Testis (tissue), 2 donors: ENCODE data around the gene ANAPC13.

Experiments used
- POLR2A ChIP-seq: fragments of 450-650 bp; IDR thresholded peaks from one replicate; pipeline ENCODE4 v1.6.1; 2017; ENCODE audit warnings: antibody characterized with exemption, mild to moderate bottlenecking, moderate library complexity
- TF ChIP-seq, protein P1 (sequence below), 3 experiments: fragments of 450-650 bp in 2 of 3; fragments of 200-600 bp in 1 of 3; sonication (generic) in 1 of 3; IDR thresholded peaks; one replicate each; pipeline ENCODE4 v1.5.1; 2016 to 2019; ENCODE audit warnings: antibody characterized with exemption in 3 of 3, mild to moderate bottlenecking in 2 of 3, moderate library complexity in 1 of 3

DNA sequence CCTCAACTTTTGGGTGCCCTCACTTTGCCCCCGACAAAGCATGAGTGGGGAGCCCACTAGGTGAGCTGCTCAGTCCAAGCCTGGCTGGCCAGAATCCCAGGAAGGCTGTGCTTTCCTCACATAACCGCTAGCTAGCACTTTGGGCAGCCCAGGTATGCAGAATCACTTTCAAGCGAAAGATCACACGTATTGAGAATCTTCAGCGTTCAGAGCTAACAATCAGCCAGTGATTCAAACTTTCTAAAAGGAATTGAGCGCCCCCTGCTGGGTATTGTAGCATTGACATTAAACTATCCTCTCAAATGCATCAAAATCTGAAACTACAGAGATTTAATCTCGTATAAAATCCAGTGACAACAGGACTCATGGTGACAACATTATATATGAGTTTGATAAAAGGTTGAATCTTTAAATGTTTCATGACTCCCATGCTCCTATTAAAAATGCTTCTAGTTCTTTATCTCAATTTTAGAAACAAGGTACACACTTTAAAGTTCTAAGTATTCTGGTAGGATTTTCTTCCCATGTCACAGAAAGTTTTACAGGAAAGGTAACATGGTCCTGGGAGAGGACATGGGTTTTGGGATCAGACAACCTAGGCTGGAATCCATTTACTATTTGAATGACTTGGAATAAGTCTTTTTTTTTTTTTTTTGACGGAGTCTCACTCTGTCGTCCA is 11.8 kb downstream of the ANAPC13 start:
- TF ChIP-seq, protein P1, sequence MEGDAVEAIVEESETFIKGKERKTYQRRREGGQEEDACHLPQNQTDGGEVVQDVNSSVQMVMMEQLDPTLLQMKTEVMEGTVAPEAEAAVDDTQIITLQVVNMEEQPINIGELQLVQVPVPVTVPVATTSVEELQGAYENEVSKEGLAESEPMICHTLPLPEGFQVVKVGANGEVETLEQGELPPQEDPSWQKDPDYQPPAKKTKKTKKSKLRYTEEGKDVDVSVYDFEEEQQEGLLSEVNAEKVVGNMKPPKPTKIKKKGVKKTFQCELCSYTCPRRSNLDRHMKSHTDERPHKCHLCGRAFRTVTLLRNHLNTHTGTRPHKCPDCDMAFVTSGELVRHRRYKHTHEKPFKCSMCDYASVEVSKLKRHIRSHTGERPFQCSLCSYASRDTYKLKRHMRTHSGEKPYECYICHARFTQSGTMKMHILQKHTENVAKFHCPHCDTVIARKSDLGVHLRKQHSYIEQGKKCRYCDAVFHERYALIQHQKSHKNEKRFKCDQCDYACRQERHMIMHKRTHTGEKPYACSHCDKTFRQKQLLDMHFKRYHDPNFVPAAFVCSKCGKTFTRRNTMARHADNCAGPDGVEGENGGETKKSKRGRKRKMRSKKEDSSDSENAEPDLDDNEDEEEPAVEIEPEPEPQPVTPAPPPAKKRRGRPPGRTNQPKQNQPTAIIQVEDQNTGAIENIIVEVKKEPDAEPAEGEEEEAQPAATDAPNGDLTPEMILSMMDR (IDR thresholded peaks at IDR 0.05): peak; percentile 83 to 91 (median 87)
- TF ChIP-seq POLR2A: no peak
